HepG2 (cell line): ENCODE measurements around the gene ARHGEF3. TPM values are rescaled to one million over a fixed set of nuclear protein-coding genes. Genes with fewer than 3 reads are reported as not detected.
A peak's percentile ranks its signal among the peaks of the same experiment; 100 is the strongest.

Experiments used
- CENPX ChIP-seq: sonication (generic); formaldehyde crosslinking; IDR thresholded peaks from 2 replicates; pipeline ENCODE4 v1.9.0; 2021; ENCODE audit warnings: mild to moderate bottlenecking, missing genetic modification reagents, moderate library complexity
- CREM ChIP-seq, 2 experiments: sonication (generic) in 1 of 2; formaldehyde crosslinking in 1 of 2; IDR thresholded peaks; 2 replicates each; pipeline versions ENCODE4 v1.4.0 to v1.6.1; 2016 to 2020; ENCODE audit warnings: antibody characterized with exemption in 1 of 2, mild to moderate bottlenecking in 1 of 2, missing genetic modification reagents in 1 of 2
- HMGA1 ChIP-seq: sonication (generic); formaldehyde crosslinking; conservative IDR thresholded peaks from 2 replicates; pipeline ENCODE4 v1.4.0; 2020; ENCODE audit warnings: missing genetic modification reagents
- HMGXB3 ChIP-seq: sonication (generic); formaldehyde crosslinking; IDR thresholded peaks from 2 replicates; pipeline ENCODE4 v1.4.0; 2020; ENCODE audit warnings: missing genetic modification reagents, borderline replicate concordance
- HNF4A ChIP-seq: sonication (generic); formaldehyde crosslinking; IDR thresholded peaks from 2 replicates; pipeline ENCODE4 v1.4.0; 2020; ENCODE audit warnings: missing genetic modification reagents
- HOXA3 ChIP-seq: sonication (generic); formaldehyde crosslinking; IDR thresholded peaks from 2 replicates; pipeline ENCODE4 v1.5.0; 2020; ENCODE audit warnings: missing genetic modification reagents
- NCOA2 ChIP-seq: sonication (generic); formaldehyde crosslinking; IDR thresholded peaks from 2 replicates; pipeline ENCODE4 v1.8.0; 2022; ENCODE audit warnings: inconsistent platforms
- PPARG ChIP-seq: conservative IDR thresholded peaks from 2 replicates; pipeline ENCODE4 v1.6.1; 2016; ENCODE audit warnings: missing biosample characterization, missing genetic modification reagents
- SIX4 ChIP-seq: sonication (generic); formaldehyde crosslinking; IDR thresholded peaks from 2 replicates; pipeline ENCODE4 v1.4.0; 2020; ENCODE audit warnings: missing genetic modification reagents
- SOX6 ChIP-seq, 2 experiments: fragments of 450-650 bp in 1 of 2; sonication (generic) in 1 of 2; formaldehyde crosslinking in 1 of 2; IDR thresholded peaks; 2 replicates each; pipeline versions ENCODE4 v1.4.0 to v1.6.1; 2017 to 2020; ENCODE audit warnings: antibody characterized with exemption in 1 of 2, mild to moderate bottlenecking in 1 of 2, missing genetic modification reagents in 1 of 2
- TGIF2 ChIP-seq: IDR thresholded peaks from 2 replicates; pipeline ENCODE4 v1.6.1; 2016; ENCODE audit warnings: control low read depth, missing compliant biosample characterization
- ZBTB39 ChIP-seq: sonication (generic); formaldehyde crosslinking; IDR thresholded peaks from 2 replicates; pipeline ENCODE4 v1.5.0; 2020; ENCODE audit warnings: missing genetic modification reagents
- ZFP91 ChIP-seq: sonication (generic); formaldehyde crosslinking; IDR thresholded peaks from 2 replicates; pipeline ENCODE4 v1.9.0; 2022; ENCODE audit warnings: missing genetic modification reagents, mild to moderate bottlenecking, borderline replicate concordance
- ZNF121 ChIP-seq: sonication (generic); formaldehyde crosslinking; IDR thresholded peaks from 2 replicates; pipeline ENCODE4 v1.5.0; 2020; ENCODE audit warnings: mild to moderate bottlenecking, missing genetic modification reagents
- ZNF138 ChIP-seq: sonication (generic); formaldehyde crosslinking; IDR thresholded peaks from 2 replicates; pipeline ENCODE4 v1.5.0; 2020; ENCODE audit warnings: mild to moderate bottlenecking, low read depth, missing genetic modification reagents
- ZNF225 ChIP-seq: sonication (generic); formaldehyde crosslinking; IDR thresholded peaks from 2 replicates; pipeline ENCODE4 v1.4.0; 2020; ENCODE audit warnings: mild to moderate bottlenecking, missing genetic modification reagents
- ZNF609 ChIP-seq: sonication (generic); formaldehyde crosslinking; IDR thresholded peaks from 2 replicates; pipeline ENCODE4 v1.4.0; 2020; ENCODE audit warnings: mild to moderate bottlenecking, missing genetic modification reagents, borderline replicate concordance
- polyA plus RNA-seq, 8 experiments: library from polyadenylated mRNA; depleted of rRNA in 3 of 8; stranded (reverse) in 7 of 8; unstranded in 1 of 8; fragments of >200 nt; fragmentation: Illumina TruSeq in 4 of 8; extraction: Trizol in 4 of 8; gene quantifications; 2 replicates each; pipeline versions ENCODE4 v1.2.1 to v1.2.3, GENCODE V29; 2011 to 2016; ENCODE audit warnings: low read depth in 4 of 8, missing spikeins in 1 of 8, mixed read lengths in 1 of 8; ENCODE audit not compliant: insufficient read depth in 1 of 8
- total RNA-seq, 5 experiments: library from RNA; depleted of rRNA; stranded (reverse); fragments of >200 nt; fragmentation: Illumina TruSeq; extraction: Trizol; gene quantifications; 2 replicates each; pipeline ENCODE4 v1.2.3, GENCODE V29; 2016; ENCODE audit warnings: low read depth in 1 of 5

The ARHGEF3 gene
- total and polyA plus RNA-seq, 2 of the 13 experiments (the other 11 are each of a cell fraction or from before 2014, with no cell fraction given) = 14.8 to 23.1 TPM

GRCh38 chr3:56830884-56831283 is 29.1 kb upstream of the ARHGEF3 start (continued):
- peak; percentile 85; the same call in 1 of the 2 replicates for TF ChIP-seq ZNF609 (CRISPR knock-in tag)
- peak; percentile 83 for TF ChIP-seq PPARG (CRISPR knock-in tag)
- TF ChIP-seq ZBTB39 (CRISPR knock-in tag) = no peak
- TF ChIP-seq HOXA3 (CRISPR knock-in tag) = peak; percentile 53; the same call in 1 of the 2 replicates
- no peak for TF ChIP-seq TGIF2
- TF ChIP-seq ZNF121 (CRISPR knock-in tag) = peak; percentile 41; the same call in 1 of the 2 replicates
- TF ChIP-seq ZNF138 (CRISPR knock-in tag) = no peak
- TF ChIP-seq ZNF225 (CRISPR knock-in tag) = no peak
- peak; percentile 96 for TF ChIP-seq NCOA2
- peak; percentile 83 for TF ChIP-seq HNF4A
- TF ChIP-seq CREM (IDR thresholded peaks at IDR 0.05) = peak; percentile 86; the same call in 1 of the 2 replicates
- TF ChIP-seq CREM (CRISPR knock-in tag; IDR thresholded peaks at IDR 0.05) = no peak
- TF ChIP-seq CENPX = no peak
- TF ChIP-seq SOX6 (IDR thresholded peaks at IDR 0.05) = no peak
- peak; percentile 95 for TF ChIP-seq SOX6 (CRISPR knock-in tag; IDR thresholded peaks at IDR 0.05)
- TF ChIP-seq HMGXB3 = peak; percentile 53; the same call in 1 of the 2 replicates
- peak; percentile 80 for TF ChIP-seq SIX4
- no peak for TF ChIP-seq HMGA1 (CRISPR knock-in tag)
- TF ChIP-seq ZFP91 (CRISPR knock-in tag) = 0 out of 2 replicates have a peak, but pooled peaks have one; percentile 24
